ENCODE data around the gene MRPL37.

DNA sequence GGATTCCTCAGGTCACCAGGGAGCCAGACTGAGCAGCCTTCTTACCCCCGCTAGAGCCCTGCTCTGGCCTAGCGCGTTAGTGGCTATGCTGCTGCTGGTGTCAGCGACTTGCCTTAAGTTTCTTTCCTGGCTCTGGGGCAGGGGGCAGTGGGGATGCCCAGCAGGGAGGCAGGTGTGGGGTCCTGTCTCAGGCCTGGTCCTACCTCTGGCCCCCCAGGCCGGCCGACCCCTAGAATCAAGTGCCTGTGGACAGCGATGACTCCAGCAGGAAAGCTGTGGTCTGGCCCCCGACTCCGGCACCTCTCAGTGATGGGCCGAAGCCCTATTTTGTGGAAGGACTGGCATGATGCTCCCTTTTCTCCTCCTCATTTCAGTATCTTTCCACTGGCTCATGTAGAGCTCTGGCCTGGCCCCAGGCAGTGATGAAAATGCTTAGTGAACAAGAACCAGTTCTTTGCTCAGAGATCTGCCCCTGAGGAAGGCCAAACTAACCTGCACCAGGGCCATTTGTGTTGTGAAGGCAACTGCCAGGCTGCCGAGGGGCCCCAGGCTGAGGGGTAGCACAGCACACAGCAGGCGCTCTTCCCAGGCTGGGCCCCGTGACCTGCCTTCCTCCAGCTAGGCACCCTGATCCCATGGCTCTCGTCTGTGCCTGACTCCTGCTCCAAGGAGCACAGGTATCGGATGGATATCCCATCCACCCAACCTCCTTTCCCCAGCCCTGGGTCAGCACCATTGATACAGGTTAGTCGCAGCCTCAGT lies 23.7 kb downstream of the MRPL37 start:
- TF ChIP-seq CTCF (IDR thresholded peaks at IDR 0.05; ENCODE audit: low read depth, low read length), result no peak
- no peak for TF ChIP-seq EZH2phosphoT487 (IDR thresholded peaks at IDR 0.05; ENCODE audit: low read depth)

Measured in OCI-LY3 (cell line).